Kidney (tissue), 14 donors: Measurements from ENCODE around the gene INPP5D. TPM values are rescaled to one million over a fixed set of nuclear protein-coding genes. Genes with fewer than 3 reads are reported as not detected.

Experiments
- DNase-seq, 5 donors: peaks; one replicate each; pipeline ENCODE4 v3.0.0-alpha.2; 2013 to 2020
- FAIRE-seq: peaks from 2 replicates; lab custom pipeline; 2012; peaks lifted over from hg19 to GRCh38; lab: Jason Lieb, UNC
- H3K27ac ChIP-seq, 2 donors: one replicate each; pipeline ENCODE4 v1.7.0; 2013; ENCODE audit warnings: low read depth in 2 of 2, low read length in 2 of 2, inconsistent platforms in 1 of 2
- H3K27me3 ChIP-seq: one replicate; pipeline ENCODE4 v1.7.1; 2013; ENCODE audit warnings: low read length, inconsistent platforms; ENCODE audit not compliant: control insufficient read depth, insufficient read depth
- H3K36me3 ChIP-seq, 3 donors: one replicate each; pipeline versions ENCODE4 v1.7.0 to v1.7.1; 2013; ENCODE audit warnings: low read length in 3 of 3, control low read depth in 1 of 3, inconsistent platforms in 1 of 3; ENCODE audit not compliant: insufficient read depth in 3 of 3, control insufficient read depth in 2 of 3
- H3K4me1 ChIP-seq, 3 donors: one replicate each; pipeline versions ENCODE4 v1.7.0 to v1.7.1; 2013; ENCODE audit warnings: low read length in 3 of 3, inconsistent platforms in 1 of 3, low read depth in 1 of 3; ENCODE audit not compliant: control insufficient read depth in 2 of 3, insufficient read depth in 2 of 3
- H3K4me3 ChIP-seq, 3 donors: one replicate each; pipeline versions ENCODE4 v1.7.0 to v1.8.1; 2013; ENCODE audit warnings: low read length in 3 of 3, control low read depth in 1 of 3, inconsistent platforms in 1 of 3
- H3K9ac ChIP-seq, 3 donors: one replicate each; pipeline versions ENCODE4 v1.7.0 to v1.7.1; 2013; ENCODE audit warnings: low read length in 3 of 3, control low read depth in 1 of 3, inconsistent platforms in 1 of 3
- H3K9me3 ChIP-seq, 3 donors: one replicate each; pipeline versions ENCODE4 v1.7.0 to v1.7.1; 2013; ENCODE audit warnings: low read length in 3 of 3, control low read depth in 1 of 3, inconsistent platforms in 1 of 3; ENCODE audit not compliant: control insufficient read depth in 2 of 3, insufficient read depth in 1 of 3
- intact Hi-C: fragments of 100-400 bp; cut with DNase I; formaldehyde crosslinking; loops from one replicate; pipeline ENCODE4 v1.11.1; 2022
- polyA plus RNA-seq: library from polyadenylated mRNA; stranded (reverse); fragments of 350-450 nt; fragmentation: Illumina TruSeq; extraction: RNeasy Lipid Tissue Mini Kit (QIAGEN cat#74804); gene quantifications from one replicate; pipeline ENCODE4 v1.2.3, GENCODE V29; 2014; ENCODE audit warnings: low read depth, low replicate concordance; ENCODE audit not compliant: insufficient read depth
- total RNA-seq: library from RNA; stranded (reverse); fragmentation: NEBNext Ultra II Directional; extraction: Animal tissue kit (Norgen Biotek cat#: 25700); gene quantifications from one replicate; pipeline ENCODE4 v1.2.1, GENCODE V29; 2021
- TF ChIP-seq, protein P1 (sequence below): IDR thresholded peaks from 3 replicates; pipeline ENCODE4 v1.5.1; 2012; ENCODE audit warnings: mild to moderate bottlenecking, moderate library complexity, borderline replicate concordance; ENCODE audit not compliant: insufficient read depth; ENCODE audit errors: extremely low read depth
- donor health status: control.
- donor health status: control.
- donor health status: control.
- donor health status: control.
- donor health status: control.
- donor health status: DM: yes; HTN: yes; CAD: no.
- donor health status: Normal renal cell carcinoma (clear cell type).

INPP5D gene
- total and polyA plus RNA-seq, 2 donors from 2014 or later, result 2.6 to 29.6 TPM

DNA sequence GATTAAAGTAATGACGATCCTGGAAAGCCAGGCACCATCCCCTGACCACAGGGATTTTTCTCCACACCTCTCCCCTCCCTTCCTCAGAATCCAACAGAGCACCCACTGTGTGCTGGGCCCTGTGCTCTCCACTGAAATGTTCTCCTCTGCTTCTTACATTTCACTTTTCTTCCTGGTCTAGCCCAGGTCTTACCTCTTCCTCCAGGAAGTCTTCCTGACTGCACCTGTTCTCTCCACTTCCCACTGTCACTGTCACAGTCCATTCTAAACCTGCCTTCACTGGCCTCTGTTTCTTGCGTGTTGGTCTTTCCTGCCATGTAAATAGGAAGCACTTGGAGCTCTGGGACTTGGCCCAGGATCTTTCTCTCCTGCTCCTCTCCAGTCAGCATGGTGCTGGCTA lies 39.7 kb upstream of the INPP5D start:
- Histone ChIP-seq H3K9ac (no peak overlapping the region), H3K4me1 (no peaks in the 10 kb centered on the region), H3K9me3 (no peaks in the 10 kb centered on the region), H3K27me3 (no peaks in the 10 kb centered on the region), H3K4me3 (no peak overlapping the region), H3K36me3 (no peaks in the 10 kb centered on the region), H3K27ac (no peak overlapping the region)
- DNase-seq (no peak), FAIRE-seq (no peak)
- TF ChIP-seq, protein P1, sequence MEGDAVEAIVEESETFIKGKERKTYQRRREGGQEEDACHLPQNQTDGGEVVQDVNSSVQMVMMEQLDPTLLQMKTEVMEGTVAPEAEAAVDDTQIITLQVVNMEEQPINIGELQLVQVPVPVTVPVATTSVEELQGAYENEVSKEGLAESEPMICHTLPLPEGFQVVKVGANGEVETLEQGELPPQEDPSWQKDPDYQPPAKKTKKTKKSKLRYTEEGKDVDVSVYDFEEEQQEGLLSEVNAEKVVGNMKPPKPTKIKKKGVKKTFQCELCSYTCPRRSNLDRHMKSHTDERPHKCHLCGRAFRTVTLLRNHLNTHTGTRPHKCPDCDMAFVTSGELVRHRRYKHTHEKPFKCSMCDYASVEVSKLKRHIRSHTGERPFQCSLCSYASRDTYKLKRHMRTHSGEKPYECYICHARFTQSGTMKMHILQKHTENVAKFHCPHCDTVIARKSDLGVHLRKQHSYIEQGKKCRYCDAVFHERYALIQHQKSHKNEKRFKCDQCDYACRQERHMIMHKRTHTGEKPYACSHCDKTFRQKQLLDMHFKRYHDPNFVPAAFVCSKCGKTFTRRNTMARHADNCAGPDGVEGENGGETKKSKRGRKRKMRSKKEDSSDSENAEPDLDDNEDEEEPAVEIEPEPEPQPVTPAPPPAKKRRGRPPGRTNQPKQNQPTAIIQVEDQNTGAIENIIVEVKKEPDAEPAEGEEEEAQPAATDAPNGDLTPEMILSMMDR, result no peak
- intact Hi-C loops, result no loop called here

DNA sequence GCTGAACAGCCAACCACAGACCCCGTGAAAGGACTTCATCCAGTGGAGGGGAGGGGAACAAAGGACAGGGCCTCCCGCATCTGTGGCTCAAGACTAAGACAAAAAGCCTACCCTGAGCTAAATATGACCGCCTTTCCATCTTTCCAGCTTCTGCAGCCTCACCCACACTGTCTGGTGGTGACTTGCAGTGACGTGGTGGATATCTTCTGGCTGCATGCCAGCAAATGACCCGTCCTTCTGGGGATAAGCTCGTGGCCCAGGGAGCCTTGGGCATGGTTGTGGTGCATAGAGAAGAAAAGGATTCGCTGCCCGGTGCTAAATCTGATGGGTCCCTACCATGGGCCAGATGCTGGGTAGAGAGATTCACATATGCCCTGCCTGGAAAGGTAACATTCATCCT lies 38.4 kb upstream of the INPP5D start:
- intact Hi-C loops, result no loop called here
- no peak for FAIRE-seq
- DNase-seq, result no peak
- Histone ChIP-seq H3K4me1 (no peaks in the 10 kb centered on the region), H3K4me3 (no peak overlapping the region), H3K27me3 (no peaks in the 10 kb centered on the region), H3K9me3 (no peaks in the 10 kb centered on the region), H3K27ac (no peak overlapping the region), H3K9ac (no peak overlapping the region), H3K36me3 (no peaks in the 10 kb centered on the region)
- TF ChIP-seq, protein P1, result no peak

DNA sequence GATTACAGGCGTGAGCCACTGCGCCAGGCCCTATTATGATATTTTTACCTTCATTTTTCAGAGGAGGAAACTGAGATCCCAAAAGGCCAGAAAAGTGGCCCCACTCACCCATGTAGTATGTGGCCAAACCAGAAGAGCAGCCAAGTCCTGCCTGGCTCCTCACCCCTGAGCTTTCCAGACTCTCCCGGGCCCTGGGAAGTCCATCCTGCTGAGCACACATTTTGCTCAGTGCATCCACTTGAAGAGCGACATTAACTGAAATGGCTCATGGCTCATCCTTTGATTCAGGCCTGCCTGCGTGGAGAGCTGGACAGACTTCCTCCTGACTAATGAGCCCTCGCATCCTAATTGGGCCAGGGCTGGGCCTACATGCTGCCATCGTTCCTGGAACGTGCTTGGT lies 37.6 kb upstream of the INPP5D start:
- Histone ChIP-seq H3K27ac (no peak overlapping the region), H3K9ac (no peak overlapping the region), H3K4me1 (no peaks in the 10 kb centered on the region), H3K4me3 (no peak overlapping the region), H3K36me3 (no peaks in the 10 kb centered on the region), H3K9me3 (no peaks in the 10 kb centered on the region), H3K27me3 (no peaks in the 10 kb centered on the region)
- FAIRE-seq, result no peak
- DNase-seq, result no peak
- intact Hi-C loops, result no loop called here
- TF ChIP-seq, protein P1, result no peak

DNA sequence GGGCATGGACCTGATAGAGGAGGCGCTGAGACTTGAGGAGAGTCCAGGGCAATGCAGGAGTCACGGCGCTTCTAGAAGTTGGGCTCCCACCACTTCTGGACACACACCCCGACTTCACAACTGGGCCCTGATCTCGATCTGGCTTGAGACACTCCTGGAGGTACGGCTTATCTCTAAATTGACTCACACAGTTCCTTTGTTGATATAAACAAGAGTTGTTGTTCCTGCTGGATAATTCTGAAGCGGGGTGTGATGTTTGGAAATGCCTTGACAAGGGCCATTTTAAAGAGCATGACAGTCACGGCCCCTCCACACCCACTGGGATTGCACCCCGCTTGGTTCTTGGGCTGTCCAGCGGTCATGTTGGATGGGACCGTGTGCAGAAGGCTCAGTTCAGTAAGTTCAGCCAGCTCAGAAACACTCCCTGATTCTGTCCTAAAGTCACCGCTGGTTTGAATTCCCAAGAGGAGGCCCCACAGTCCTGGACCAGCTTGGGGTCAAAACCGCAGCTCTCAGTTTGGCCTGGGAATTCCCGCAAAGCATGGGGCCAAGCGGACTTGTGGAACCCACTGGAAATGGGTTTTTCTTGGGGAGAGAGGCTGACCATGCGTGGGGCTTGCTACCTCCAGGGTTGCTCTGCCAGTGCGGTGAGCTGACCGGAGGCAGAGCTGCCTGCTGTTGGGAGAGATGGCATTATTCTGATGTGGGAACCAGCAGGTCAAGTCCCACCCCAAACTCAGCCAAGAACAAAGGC lies 37.0 kb upstream of the INPP5D start:
- FAIRE-seq, result no peak
- no peaks in the 10 kb centered on the region for H3K27me3 ChIP-seq
- intact Hi-C loops, result no loop called here
- TF ChIP-seq, protein P1, result no peak
- H3K4me3 ChIP-seq, result no peak overlapping the region
- no peak overlapping the region for H3K27ac ChIP-seq
- H3K4me1 ChIP-seq, result no peaks in the 10 kb centered on the region
- H3K9me3 ChIP-seq, result no peaks in the 10 kb centered on the region
- H3K9ac ChIP-seq, result no peak overlapping the region
- H3K36me3 ChIP-seq, result no peaks in the 10 kb centered on the region
- no peak for DNase-seq
